ENCODE results near the gene UBR3. TPM values are rescaled to one million over a fixed set of nuclear protein-coding genes. Genes with fewer than 3 reads are reported as not detected.

The UBR3 gene
- total and polyA plus RNA-seq, 4 donors: 6.1 to 63.9 (median 41.2) TPM

DNA sequence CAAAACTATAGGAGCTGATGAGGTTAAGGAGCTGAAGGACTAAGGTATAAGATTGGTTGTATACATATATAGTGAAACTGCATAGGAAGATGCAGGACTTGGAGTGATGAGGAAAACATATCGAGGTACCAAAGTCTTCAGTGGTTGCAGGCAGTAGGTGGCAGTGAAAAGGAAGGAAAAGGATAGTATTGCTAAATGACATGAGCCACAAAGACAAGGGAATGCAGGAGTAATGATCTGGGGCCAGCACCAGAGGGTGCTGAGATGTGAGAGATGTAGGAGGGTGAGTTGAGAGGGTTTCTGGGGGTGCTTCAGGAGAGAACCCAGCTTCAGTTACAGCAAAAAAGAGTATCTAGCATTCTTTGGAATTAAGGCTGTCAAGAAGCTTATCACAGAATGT is 178.4 kb downstream of the UBR3 start:
- ATAC-seq (ENCODE audit: low FRiP score): no peak

DNA sequence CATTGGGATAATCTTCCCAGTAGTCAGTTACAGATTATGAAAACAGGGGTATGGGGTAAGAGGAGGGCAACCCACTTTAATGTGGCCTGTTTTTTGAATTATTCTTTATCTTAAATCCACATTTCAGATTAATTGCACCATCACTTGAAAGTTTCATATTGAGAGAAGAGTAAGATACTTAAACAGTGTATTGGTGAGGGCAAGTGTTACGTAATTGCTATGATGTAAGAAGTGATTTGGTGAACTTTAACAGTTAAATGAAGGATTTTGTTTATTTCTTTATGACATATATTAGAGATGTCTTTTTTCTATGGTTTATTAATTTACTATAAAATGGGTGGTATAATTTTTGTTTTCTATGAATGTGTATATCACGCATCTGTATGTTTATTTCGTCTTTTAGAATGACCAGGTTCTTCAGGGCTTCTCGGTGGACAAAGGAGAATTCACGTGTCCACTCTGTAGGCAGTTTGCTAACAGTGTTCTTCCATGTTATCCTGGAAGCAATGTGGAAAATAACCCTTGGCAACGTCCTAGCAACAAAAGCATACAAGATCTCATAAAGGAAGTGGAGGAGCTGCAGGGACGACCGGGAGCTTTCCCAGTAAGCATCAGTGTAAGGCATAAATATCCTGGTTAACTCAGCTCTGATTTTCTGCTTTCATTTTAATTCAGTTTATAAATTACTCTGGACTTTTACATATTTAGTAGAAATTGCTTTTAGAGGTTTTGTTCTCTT is 179.5 kb downstream of the UBR3 start:
- Histone ChIP-seq H3K36me3 (ENCODE audit: control insufficient read depth in 1 of 2, insufficient read depth in 2 of 2, low read length in 1 of 2) (peaks cover 1 to 2% of the 10 kb centered on the region in 2 donors), H3K9me3 (ENCODE audit: control insufficient read depth, low read length) (no peaks in the 10 kb centered on the region), H3K27ac (ENCODE audit: low read depth in 1 of 2, low read length in 2 of 2) (no peak overlapping the region), H3K4me3 (ENCODE audit: low read length in 2 of 2) (no peak overlapping the region), H3K27me3 (ENCODE audit: control insufficient read depth in 1 of 2, insufficient read depth in 2 of 2, low read length in 1 of 2) (no peaks in the 10 kb centered on the region), H3K4me1 (ENCODE audit: control insufficient read depth in 1 of 2, insufficient read depth in 2 of 2, low read length in 2 of 2) (no peaks in the 10 kb centered on the region)
- ATAC-seq (ENCODE audit: low FRiP score) (no peak), DNase-seq (no peak)
- 69 to 81% methylated on average over 8 of the region's 8 CpGs for WGBS, 2 donors
- intact Hi-C loops (cut with DNase I): no loop called here

More for the DNA sequence above, 178.4 kb downstream of the UBR3 start:
- no peak overlapping the region for H3K27ac ChIP-seq (ENCODE audit: low read depth in 1 of 2, low read length in 2 of 2)
- H3K4me1 ChIP-seq (ENCODE audit: control insufficient read depth in 1 of 2, insufficient read depth in 2 of 2, low read length in 2 of 2): no peaks in the 10 kb centered on the region
- no peaks in the 10 kb centered on the region for H3K27me3 ChIP-seq (ENCODE audit: control insufficient read depth in 1 of 2, insufficient read depth in 2 of 2, low read length in 1 of 2)
- no peak overlapping the region for H3K4me3 ChIP-seq (ENCODE audit: low read length in 2 of 2)
- DNase-seq: no peak
- intact Hi-C loops (cut with DNase I): no loop called here
- H3K9me3 ChIP-seq (ENCODE audit: control insufficient read depth, low read length): no peaks in the 10 kb centered on the region
- peaks cover 1 to 2% of the 10 kb centered on the region in 2 donors for H3K36me3 ChIP-seq (ENCODE audit: control insufficient read depth in 1 of 2, insufficient read depth in 2 of 2, low read length in 1 of 2)
- WGBS, 2 donors: 62 to 64% methylated on average over 1 of the region's 1 CpG

DNA sequence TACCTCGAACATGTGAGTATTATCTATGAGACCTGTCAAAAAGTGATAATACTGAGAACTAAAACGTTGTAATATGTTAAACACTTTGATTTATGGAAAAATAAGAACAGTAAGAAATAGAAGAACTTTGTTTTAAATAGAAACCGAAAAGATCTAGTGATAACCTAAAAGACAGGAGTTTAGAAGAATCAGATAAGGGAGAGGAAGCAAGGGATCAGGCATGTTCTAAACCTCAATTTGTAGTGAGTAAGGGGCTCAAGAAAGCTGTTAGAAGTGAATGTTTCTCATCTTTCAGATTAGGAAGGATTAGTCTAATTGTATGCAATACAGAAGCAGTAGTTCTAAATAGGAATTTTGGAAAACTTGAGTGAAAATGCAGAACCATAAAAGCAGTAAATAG is 182.0 kb downstream of the UBR3 start:
- 54 to 55% methylated on average over 3 of the region's 3 CpGs for WGBS, 2 donors
- intact Hi-C loops (cut with DNase I): no loop called here
- no peaks in the 10 kb centered on the region for H3K4me1 ChIP-seq (ENCODE audit: control insufficient read depth in 1 of 2, insufficient read depth in 2 of 2, low read length in 2 of 2)

GRCh38 chr2:170012773-170013172 is 185.5 kb downstream of the UBR3 start:
- intact Hi-C loops (cut with DNase I): no loop called here
- WGBS, 2 donors: 90 to 94% methylated on average over 4 of the region's 4 CpGs
- H3K4me1 ChIP-seq (ENCODE audit: control insufficient read depth in 1 of 2, insufficient read depth in 2 of 2, low read length in 2 of 2): no peaks in the 10 kb centered on the region

More for the DNA sequence above, 182.0 kb downstream of the UBR3 start:
- ATAC-seq (ENCODE audit: low FRiP score): no peak
- H3K4me3 ChIP-seq (ENCODE audit: low read length in 2 of 2): no peak overlapping the region
- DNase-seq: no peak
- H3K27me3 ChIP-seq (ENCODE audit: control insufficient read depth in 1 of 2, insufficient read depth in 2 of 2, low read length in 1 of 2): no peaks in the 10 kb centered on the region
- no peaks in the 10 kb centered on the region for H3K9me3 ChIP-seq (ENCODE audit: control insufficient read depth, low read length)
- peaks cover 1 to 2% of the 10 kb centered on the region in 2 donors for H3K36me3 ChIP-seq (ENCODE audit: control insufficient read depth in 1 of 2, insufficient read depth in 2 of 2, low read length in 1 of 2)
- no peak overlapping the region for H3K27ac ChIP-seq (ENCODE audit: low read depth in 1 of 2, low read length in 2 of 2)

DNA sequence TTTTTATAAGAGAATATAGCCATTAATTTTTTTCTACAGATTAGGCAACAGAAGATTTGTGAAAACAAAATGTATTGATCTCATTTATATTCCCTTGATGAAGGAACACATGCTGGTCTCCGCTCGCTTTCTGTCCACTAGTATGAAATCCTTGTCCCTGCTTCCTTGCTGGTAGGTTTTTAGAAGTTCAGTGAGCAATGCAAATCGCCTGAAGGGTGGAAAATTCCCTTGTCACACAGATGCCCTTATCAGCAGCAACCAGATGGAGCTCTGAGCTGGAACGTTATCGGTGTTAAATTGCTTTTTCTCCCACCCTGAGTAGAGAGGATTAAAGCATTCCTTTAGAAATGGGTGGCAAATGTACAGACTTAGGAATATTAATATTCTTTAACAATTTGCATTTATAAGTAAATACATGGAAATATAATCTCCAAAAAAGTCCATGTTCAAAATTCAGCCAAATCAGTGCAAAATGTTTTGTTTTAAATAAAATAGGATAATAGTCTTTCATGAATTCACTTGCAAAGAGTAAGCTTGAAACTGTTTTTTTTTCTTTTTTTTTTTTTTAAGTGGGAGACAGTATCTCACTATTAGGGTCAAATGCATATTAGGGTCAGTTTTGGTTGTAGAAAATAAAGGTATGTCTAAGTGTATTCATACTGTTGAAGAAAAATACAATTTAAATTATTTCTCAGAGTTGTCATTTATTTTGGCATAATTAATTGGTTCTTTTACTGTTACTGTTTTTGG is 186.7 kb downstream of the UBR3 start:
- 50 to 58% methylated on average over 5 of the region's 5 CpGs for WGBS, 2 donors
- no peaks in the 10 kb centered on the region for H3K4me1 ChIP-seq (ENCODE audit: control insufficient read depth in 1 of 2, insufficient read depth in 2 of 2, low read length in 2 of 2)
- ATAC-seq (ENCODE audit: low FRiP score): no peak

More at GRCh38 chr2:170012773-170013172, 185.5 kb downstream of the UBR3 start:
- Histone ChIP-seq H3K9me3 (ENCODE audit: control insufficient read depth, low read length) (no peaks in the 10 kb centered on the region), H3K36me3 (ENCODE audit: control insufficient read depth in 1 of 2, insufficient read depth in 2 of 2, low read length in 1 of 2) (no peaks in the 10 kb centered on the region), H3K27me3 (ENCODE audit: control insufficient read depth in 1 of 2, insufficient read depth in 2 of 2, low read length in 1 of 2) (no peaks in the 10 kb centered on the region), H3K4me3 (ENCODE audit: low read length in 2 of 2) (no peak overlapping the region), H3K27ac (ENCODE audit: low read depth in 1 of 2, low read length in 2 of 2) (no peak overlapping the region)
- no peak for ATAC-seq (ENCODE audit: low FRiP score)
- no peak for DNase-seq

DNA sequence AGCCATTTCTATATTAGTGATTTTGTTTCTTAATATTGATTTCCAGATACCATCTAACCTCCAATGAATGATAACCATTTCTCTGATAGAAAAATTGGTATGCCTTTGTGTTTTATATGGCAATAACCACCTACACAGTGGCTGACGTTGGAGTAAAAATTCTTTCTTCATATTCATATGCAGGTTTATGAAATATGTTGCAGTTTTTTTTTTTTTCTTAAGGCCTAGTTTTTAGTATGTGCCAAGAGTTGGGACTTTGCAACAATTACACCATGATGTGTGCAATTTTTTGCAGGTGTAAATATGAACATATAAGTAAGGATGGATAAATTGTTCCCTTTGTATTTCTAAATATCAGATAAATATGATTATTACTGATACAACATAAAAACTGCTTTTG is 187.5 kb downstream of the UBR3 start:
- H3K27me3 ChIP-seq (ENCODE audit: control insufficient read depth in 1 of 2, insufficient read depth in 2 of 2, low read length in 1 of 2): no peaks in the 10 kb centered on the region
- ATAC-seq (ENCODE audit: low FRiP score): no peak
- no peak overlapping the region for H3K27ac ChIP-seq (ENCODE audit: low read depth in 1 of 2, low read length in 2 of 2)
- 78 to 79% methylated on average over 1 of the region's 1 CpG for WGBS, 2 donors
- intact Hi-C loops (cut with DNase I): no loop called here
- H3K4me1 ChIP-seq (ENCODE audit: control insufficient read depth in 1 of 2, insufficient read depth in 2 of 2, low read length in 2 of 2): no peaks in the 10 kb centered on the region
- no peak overlapping the region for H3K4me3 ChIP-seq (ENCODE audit: low read length in 2 of 2)
- no peaks in the 10 kb centered on the region for H3K9me3 ChIP-seq (ENCODE audit: control insufficient read depth, low read length)
- no peaks in the 10 kb centered on the region for H3K36me3 ChIP-seq (ENCODE audit: control insufficient read depth in 1 of 2, insufficient read depth in 2 of 2, low read length in 1 of 2)
- no peak for DNase-seq

More for the DNA sequence above, 186.7 kb downstream of the UBR3 start:
- H3K36me3 ChIP-seq (ENCODE audit: control insufficient read depth in 1 of 2, insufficient read depth in 2 of 2, low read length in 1 of 2): no peaks in the 10 kb centered on the region
- no peaks in the 10 kb centered on the region for H3K9me3 ChIP-seq (ENCODE audit: control insufficient read depth, low read length)
- no peaks in the 10 kb centered on the region for H3K27me3 ChIP-seq (ENCODE audit: control insufficient read depth in 1 of 2, insufficient read depth in 2 of 2, low read length in 1 of 2)
- no peak overlapping the region for H3K4me3 ChIP-seq (ENCODE audit: low read length in 2 of 2)
- intact Hi-C loops (cut with DNase I): no loop called here
- H3K27ac ChIP-seq (ENCODE audit: low read depth in 1 of 2, low read length in 2 of 2): no peak overlapping the region
- DNase-seq: no peak

DNA sequence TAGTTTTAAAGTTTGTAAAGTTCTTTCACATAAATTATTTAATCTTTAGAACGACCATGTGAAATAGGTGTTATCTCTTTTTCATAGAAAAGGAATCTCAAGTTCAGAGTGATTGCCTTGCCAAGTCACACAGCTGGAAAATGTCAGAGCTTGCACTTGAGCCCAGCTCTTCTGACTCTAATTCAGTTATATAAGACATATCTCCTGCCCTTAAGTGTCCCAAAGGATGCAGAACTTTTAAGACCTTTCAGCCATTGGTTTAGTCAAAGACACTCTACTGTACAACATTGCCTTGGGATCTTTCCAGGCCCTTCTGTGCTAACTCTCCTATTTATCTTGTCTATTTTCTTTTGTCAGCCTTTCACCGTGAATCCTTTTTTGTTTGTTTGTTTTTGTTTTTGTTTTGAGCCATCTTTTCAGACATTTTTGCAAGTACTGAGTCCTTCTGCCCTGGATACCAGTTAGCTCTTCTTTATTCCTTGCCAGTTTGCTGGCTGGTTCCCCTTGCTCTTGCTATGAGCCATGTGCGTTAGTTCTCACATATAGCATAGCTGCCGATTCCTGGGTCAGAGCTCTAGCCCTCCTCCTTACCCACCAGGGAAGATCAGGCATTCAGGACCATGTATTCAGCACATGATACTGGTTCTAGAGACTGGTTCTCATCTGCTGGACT is 190.7 kb downstream of the UBR3 start:
- intact Hi-C loops (cut with DNase I): no loop called here
- 48 to 54% methylated on average over 4 of the region's 4 CpGs for WGBS, 2 donors
- Histone ChIP-seq H3K27ac (ENCODE audit: low read depth in 1 of 2, low read length in 2 of 2) (no peak overlapping the region), H3K4me3 (ENCODE audit: low read length in 2 of 2) (no peak overlapping the region), H3K9me3 (ENCODE audit: control insufficient read depth, low read length) (no peaks in the 10 kb centered on the region), H3K4me1 (ENCODE audit: control insufficient read depth in 1 of 2, insufficient read depth in 2 of 2, low read length in 2 of 2) (no peaks in the 10 kb centered on the region), H3K27me3 (ENCODE audit: control insufficient read depth in 1 of 2, insufficient read depth in 2 of 2, low read length in 1 of 2) (no peaks in the 10 kb centered on the region), H3K36me3 (ENCODE audit: control insufficient read depth in 1 of 2, insufficient read depth in 2 of 2, low read length in 1 of 2) (no peaks in the 10 kb centered on the region)
- ATAC-seq (ENCODE audit: low FRiP score) (no peak), DNase-seq (no peak)

DNA sequence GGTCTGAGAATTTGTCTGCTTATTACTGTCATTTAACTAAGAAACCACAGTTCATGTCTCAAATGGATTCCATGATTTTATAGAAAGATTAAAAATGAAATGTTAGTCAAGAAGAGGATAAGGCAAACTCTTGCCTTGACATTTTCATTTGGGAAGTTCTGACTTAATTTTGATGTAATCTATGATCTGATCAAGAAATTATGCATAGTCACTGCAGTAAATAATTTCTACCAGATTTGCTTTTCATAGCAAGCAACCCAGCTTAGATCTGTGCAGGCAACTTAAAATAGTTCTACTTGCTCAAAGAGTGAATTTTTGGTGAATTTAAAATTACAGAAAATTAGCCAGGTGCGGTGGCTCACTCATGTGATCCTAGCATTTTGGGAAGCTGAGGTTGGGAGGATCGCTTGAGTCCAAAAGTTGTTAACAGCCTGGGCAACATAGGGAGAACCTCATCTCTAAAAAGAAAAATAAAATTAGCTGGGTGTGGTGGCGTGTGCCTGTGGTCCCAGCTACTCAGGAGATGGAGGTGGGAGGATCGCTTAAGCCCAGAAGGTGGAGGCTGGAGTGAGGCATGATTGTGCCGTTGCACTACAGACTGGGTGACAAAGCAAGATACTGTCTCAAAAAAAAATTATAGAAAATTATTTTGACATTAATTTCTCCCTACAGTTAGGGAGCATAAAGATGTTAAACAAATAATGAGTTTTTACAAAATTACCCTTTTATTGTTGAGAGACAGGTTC is 192.0 kb downstream of the UBR3 start:
- Histone ChIP-seq H3K27me3 (ENCODE audit: control insufficient read depth in 1 of 2, insufficient read depth in 2 of 2, low read length in 1 of 2) (no peaks in the 10 kb centered on the region), H3K36me3 (ENCODE audit: control insufficient read depth in 1 of 2, insufficient read depth in 2 of 2, low read length in 1 of 2) (no peaks in the 10 kb centered on the region), H3K4me1 (ENCODE audit: control insufficient read depth in 1 of 2, insufficient read depth in 2 of 2, low read length in 2 of 2) (no peaks in the 10 kb centered on the region), H3K9me3 (ENCODE audit: control insufficient read depth, low read length) (no peaks in the 10 kb centered on the region), H3K4me3 (ENCODE audit: low read length in 2 of 2) (no peak overlapping the region), H3K27ac (ENCODE audit: low read depth in 1 of 2, low read length in 2 of 2) (no peak overlapping the region)
- WGBS, 2 donors: 99% methylated on average over 5 of the region's 5 CpGs
- ATAC-seq (ENCODE audit: low FRiP score) (no peak), DNase-seq (no peak)
- intact Hi-C loops (cut with DNase I): no loop called here
